ENCODE data around the gene RGMA.

RGMA gene

GRCh38 chr15:93028632-93029213, 60.3 kb downstream of the RGMA start:
- TF ChIP-seq CTCF (IDR thresholded peaks at IDR 0.05; ENCODE audit: low read depth, low read length, missing control alignments): no peak
- no peak overlapping the region for H3K4me3 ChIP-seq (ENCODE audit: low read depth, low read length)
- DNase-seq (ENCODE audit: low read depth): no peak

DNA sequence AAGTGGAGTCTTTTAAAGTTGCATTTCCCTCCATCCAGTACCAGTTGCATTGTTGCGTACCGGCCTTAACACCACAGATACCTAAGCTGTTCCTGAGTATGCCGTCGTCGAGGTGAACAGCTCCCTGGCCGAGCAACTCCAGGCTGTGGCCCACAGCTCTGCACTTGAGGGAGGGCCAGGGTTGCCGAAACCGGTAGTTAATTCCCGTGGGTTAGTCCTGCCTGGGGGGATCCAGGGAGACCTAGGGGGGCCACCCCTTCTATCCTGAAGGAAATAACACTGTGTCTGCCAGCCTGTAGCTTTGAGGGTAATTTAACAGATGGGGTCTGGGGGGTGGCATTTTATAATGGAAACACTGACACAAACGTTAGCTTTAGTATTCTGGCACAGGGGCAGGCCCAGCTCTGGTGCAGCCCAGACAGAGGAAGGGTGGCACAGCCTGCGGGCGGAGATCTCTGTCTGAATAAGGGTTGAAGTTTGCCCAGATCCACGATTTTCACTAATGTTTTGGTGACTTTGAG, 60.8 kb downstream of the RGMA start:
- no peak for TF ChIP-seq CTCF (IDR thresholded peaks at IDR 0.05; ENCODE audit: low read depth, low read length, missing control alignments)
- no peak overlapping the region for H3K4me3 ChIP-seq (ENCODE audit: low read depth, low read length)
- no peak for DNase-seq (ENCODE audit: low read depth)

DNA sequence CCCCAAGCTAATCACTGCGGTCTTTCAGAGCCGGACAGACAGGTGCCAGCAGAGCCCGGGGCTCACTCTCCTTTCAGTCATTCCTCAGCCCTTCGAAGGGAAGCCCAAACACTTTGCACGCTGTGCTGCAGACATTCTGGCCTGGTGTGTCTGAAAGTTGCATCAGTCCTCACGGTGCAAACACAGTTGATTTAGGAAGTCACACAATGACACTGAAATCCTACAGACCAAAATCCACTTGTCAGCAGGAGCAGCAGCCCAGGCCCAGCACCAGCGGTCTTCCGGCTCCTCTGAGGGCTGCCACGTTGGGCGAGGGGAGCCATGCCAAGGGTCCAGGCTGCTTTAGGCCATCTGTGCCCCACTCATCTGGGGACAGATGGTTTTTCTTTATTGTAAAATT, 61.6 kb downstream of the RGMA start:
- no peak for TF ChIP-seq CTCF (IDR thresholded peaks at IDR 0.05; ENCODE audit: low read depth, low read length, missing control alignments)
- H3K4me3 ChIP-seq (ENCODE audit: low read depth, low read length): no peak overlapping the region
- DNase-seq (ENCODE audit: low read depth): no peak

DNA sequence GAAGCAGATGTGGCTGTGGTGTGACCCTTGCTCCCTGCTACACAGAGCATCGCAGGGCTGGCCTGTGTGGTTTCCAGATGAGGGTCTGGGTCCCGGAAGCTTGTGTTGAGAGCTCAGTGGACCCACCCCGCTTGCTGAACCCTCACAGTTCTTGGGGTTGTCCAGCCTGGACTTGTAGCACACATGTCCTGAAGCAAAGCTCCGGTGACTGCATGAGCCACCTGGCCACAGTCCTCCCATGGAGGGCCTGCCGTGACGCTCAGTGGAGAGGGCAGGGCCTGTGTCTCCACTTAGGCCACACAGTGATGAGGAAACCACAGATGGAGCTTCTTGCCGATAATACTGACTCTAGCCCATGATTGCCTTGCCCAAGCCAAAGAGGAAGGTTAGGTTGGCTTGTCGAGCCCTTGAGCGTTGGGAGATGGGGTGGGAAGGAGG, 62.6 kb downstream of the RGMA start:
- TF ChIP-seq CTCF (IDR thresholded peaks at IDR 0.05; ENCODE audit: low read depth, low read length, missing control alignments): no peak
- DNase-seq (ENCODE audit: low read depth): no peak
- H3K4me3 ChIP-seq (ENCODE audit: low read depth, low read length): no peak overlapping the region

DNA sequence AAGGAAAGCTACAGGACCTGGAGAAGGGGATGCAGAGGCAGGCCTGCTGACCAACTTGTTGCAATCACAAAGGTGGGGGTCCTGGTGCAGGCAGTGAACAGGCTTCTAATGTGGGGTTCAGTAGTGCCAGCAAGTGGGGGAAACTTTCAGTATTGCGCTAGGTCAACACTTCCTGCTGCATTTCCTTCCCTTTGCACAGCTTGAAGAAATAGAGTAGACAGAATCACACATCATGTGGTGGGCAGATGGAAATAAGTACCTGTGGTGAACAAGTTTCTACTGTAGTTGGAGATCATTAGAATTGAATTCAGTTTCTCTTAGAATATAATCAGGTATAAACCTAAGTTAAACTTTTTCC, 63.4 kb downstream of the RGMA start:
- no peak for DNase-seq (ENCODE audit: low read depth)
- H3K4me3 ChIP-seq (ENCODE audit: low read depth, low read length): no peak overlapping the region
- no peak for TF ChIP-seq CTCF (IDR thresholded peaks at IDR 0.05; ENCODE audit: low read depth, low read length, missing control alignments)

DNA sequence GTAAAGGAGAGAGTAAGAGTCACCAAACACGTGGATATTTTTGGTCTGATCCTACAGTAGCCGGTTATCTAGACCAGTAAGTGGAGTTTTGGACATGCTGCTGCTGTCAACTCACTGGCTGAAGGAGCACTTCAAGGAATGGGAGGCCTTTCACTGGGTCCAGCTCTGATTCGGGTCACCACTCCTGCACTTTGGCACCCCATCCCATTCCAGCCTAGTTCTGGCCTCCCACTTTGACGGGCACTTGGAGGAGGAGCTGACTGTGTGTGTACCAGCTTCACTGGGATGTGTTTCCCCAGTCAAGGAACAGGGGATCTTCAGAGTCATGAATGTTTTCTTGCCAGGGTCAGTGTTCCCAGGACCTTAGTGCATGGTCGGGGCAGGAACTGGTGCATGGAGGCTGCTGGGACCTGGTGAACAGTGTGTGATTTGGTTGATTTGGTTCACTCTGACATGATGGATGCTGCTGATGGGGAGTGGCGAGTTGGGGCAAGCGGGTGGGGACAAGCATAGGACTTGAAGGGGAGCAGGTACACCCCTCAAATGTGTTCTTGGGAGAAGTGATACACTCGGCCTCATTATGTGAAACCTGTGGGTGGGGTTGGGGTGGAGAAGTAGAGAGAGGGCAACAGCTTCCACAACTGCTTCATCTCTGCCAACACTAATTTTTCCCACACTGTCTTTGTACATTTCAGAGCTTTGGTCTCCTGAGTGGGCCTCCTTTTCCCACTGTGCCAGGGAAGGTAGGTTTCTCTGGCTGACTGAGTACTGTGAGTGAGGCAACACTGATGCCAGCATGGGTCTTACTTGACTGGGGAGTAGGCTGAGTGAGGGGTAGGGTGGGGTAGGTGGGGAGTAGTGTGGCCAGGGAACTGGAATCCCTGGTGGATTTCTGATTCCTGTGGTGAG, 64.0 kb downstream of the RGMA start:
- no peak overlapping the region for H3K4me3 ChIP-seq (ENCODE audit: low read depth, low read length)
- no peak for TF ChIP-seq CTCF (IDR thresholded peaks at IDR 0.05; ENCODE audit: low read depth, low read length, missing control alignments)
- no peak for DNase-seq (ENCODE audit: low read depth)

All from GM12864 (cell line).